Stimulated activated CD4-positive, alpha-beta T cell treated with anti-CD3 and anti-CD28 coated beads, Interleukin-1b, Interleukin-23, amount 100 ng/mL, for 24 hours (primary cell): ENCODE results near the gene PEX16.

Source experiments
- DNase-seq, 4 experiments: peaks; one replicate each; pipeline ENCODE4 v3.0.0-alpha.2; 2020; ENCODE audit warnings: low read depth in 4 of 4, low spot score in 1 of 4

PEX16 gene

GRCh38 chr11:45917623-45918330 is at the start of gene PEX16:
PEX16 (minus strand) TSS chr11:45917877; CDS start chr11:45917811, 66 bp downstream.
- peak; percentile 71 to 90 (median 82) for DNase-seq

- DNase-seq: peak; percentile 13 to 32 (median 22)
These were observed 47.3 kb upstream of the PEX16 start for GRCh38 chr11:45964911-45965389.

GRCh38 chr11:45961751-45962240 is 44.1 kb upstream of the PEX16 start:
- DNase-seq: no peak

GRCh38 chr11:45960387-45961095 is 42.9 kb upstream of the PEX16 start:
- DNase-seq: no peak

GRCh38 chr11:45959851-45960250 is 42.2 kb upstream of the PEX16 start:
- DNase-seq: no peak

GRCh38 chr11:45949992-45950407 is 32.3 kb upstream of the PEX16 start:
- no peak for DNase-seq

- no peak for DNase-seq
These were observed 30.7 kb upstream of the PEX16 start for GRCh38 chr11:45948356-45948755.

- DNase-seq: no peak
These were observed 30.2 kb upstream of the PEX16 start for GRCh38 chr11:45947885-45948284.

GRCh38 chr11:45945397-45945999 is 27.8 kb upstream of the PEX16 start:
- DNase-seq: no peak

GRCh38 chr11:45942381-45942780 is 24.7 kb upstream of the PEX16 start:
- no peak for DNase-seq

GRCh38 chr11:45941285-45941684 is 23.6 kb upstream of the PEX16 start:
- DNase-seq: no peak

- DNase-seq: no peak
These were observed 22.2 kb upstream of the PEX16 start for GRCh38 chr11:45939836-45940235.

- DNase-seq: no peak
These were observed 20.2 kb upstream of the PEX16 start for GRCh38 chr11:45937916-45938315.

- DNase-seq: no peak
These were observed 18.9 kb upstream of the PEX16 start for GRCh38 chr11:45936511-45937054.

GRCh38 chr11:45935349-45936064 is 17.8 kb upstream of the PEX16 start:
- no peak for DNase-seq

- DNase-seq: no peak
These were observed 17.1 kb upstream of the PEX16 start for GRCh38 chr11:45934580-45935318.

GRCh38 chr11:45933846-45934579 is 16.3 kb upstream of the PEX16 start:
- DNase-seq: no peak

- DNase-seq: no peak
These were observed 15.6 kb upstream of the PEX16 start for GRCh38 chr11:45933131-45933831.

GRCh38 chr11:45932217-45932616 is 14.5 kb upstream of the PEX16 start:
- DNase-seq: no peak
